Stimulated activated CD4-positive, alpha-beta T cell treated with anti-CD3 and anti-CD28 coated beads, Interleukin-1b, Interleukin-23, amount 100 ng/mL, for 24 hours (primary cell): ENCODE measurements around the gene CALN1.
"Not testable (repeated sequence)": the region's sequence is repeated elsewhere in the genome, so short reads cannot be mapped to it uniquely, and the experiment has no call there.

Experiments
- DNase-seq, 4 experiments: peaks; one replicate each; pipeline ENCODE4 v3.0.0-alpha.2; 2020; ENCODE audit warnings: low read depth in 4 of 4, low spot score in 1 of 4

The CALN1 gene

DNA sequence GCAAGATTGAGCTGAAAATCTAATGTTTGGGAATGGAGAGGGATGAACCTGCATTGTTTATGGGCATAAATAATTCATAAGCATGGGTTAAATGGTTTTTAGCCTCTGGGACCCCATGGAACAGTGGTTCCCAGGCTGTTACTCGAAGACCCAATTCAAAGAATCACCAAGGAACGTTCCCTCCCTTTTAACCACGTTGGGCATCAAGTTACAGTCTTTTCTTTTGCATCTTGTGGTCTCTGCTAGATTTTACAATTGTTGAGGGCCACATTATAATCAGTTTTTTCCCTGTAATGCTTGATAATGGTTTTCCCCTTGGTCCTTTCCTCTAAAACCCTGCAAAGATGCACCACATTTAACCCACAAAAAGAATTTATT, 2.5 kb downstream of the CALN1 start:
- DNase-seq: no peak

GRCh38 chr7:72408966-72409637, 3.0 kb downstream of the CALN1 start:
- no peak for DNase-seq

DNA sequence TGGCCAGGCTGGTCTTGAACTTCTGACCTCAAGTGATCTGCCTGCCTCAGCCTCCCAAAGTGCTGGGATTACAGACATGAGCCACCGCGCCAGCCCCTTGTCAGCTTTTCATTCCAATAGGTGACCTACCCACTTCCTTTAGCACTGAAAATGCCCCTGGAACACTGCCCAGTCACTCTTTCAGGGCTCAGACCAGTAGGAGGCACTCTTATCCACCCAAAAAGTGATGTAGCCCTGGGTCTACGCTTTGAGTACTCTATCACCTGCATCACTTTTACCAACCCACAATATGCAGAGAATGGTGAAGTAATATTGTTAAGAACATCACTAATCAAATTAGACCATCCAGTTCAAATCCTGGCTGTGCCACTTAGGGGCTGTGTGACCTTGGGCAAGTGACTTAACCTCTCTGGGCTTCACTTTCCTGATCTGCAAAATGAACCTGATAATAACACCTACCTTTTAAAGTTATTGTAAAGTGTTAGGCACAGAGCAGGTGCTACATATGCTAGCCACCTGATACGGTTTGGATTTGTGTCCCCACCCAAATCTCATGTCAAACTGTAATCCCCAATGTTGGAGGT, 5.2 kb downstream of the CALN1 start:
- no peak for DNase-seq

DNA sequence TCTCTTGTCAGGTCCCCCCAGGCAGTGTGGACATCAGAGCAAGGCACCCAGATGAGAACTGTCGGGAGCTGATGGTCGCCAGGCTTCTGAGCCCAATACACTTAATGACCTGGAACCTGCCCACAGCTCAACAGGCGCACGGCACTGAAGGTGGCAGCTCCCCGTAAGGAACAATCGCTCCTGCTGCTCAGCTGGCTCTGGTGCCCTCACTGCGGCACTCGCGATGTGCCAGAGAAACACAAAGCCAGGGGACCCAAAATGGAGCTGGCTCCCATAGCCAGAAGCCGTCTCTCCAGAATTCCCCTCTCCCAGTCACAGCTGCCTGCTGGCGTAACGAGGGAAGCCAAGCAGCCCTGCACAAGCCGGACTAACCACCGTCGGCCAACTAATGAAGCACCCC, 6.3 kb downstream of the CALN1 start:
- DNase-seq: no peak

DNA sequence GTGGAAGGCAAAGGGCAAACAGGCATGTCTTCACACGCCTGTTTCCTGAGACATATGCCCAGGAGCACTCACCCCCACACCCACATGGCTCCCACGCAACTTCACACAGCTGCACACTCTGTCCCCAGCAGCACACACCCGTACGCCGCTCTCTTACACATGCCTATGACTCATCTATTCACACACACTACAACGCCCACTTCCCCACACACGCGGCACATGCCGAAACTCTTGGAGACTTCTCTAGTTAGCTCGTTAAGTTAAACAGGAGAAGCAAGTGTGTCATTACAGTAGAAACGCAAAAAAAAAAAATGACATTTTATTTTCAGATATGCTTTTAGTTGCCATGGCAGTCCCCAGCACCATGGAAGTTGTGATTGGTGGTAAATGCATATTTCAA, 6.7 kb downstream of the CALN1 start:
- DNase-seq: peak in 1 of 4 experiments; percentile 1

- DNase-seq: no peak
Measured at GRCh38 chr7:72404743-72405142, 7.4 kb downstream of the CALN1 start.

DNA sequence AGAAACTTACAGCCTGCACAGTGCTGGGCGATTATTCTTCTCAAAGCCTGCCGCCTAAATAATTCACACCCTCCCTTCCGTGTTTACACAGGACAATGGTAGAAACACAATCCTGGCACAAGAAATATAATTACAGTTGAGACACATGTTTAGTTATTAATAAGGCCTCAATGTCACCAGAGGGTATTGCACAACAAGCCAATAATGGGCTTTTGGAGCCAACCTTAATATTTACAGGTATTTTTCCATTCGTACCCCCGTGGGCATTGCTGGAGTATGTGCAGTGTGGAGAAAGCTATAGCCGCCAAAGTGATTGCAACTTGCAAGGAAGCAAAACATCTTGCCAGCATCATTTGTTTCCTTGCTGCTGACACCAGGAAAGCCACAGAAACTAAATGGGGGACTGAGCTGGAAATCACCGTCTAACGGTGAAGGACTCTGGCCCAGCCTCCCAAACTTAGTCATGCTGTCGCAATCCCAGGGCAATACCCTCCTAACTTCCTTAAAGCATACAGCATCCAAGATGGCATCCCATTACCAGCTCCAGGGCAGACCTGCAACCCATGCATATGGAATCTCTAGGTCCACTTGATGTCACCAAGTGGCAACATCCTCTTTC, 8.6 kb downstream of the CALN1 start:
- no peak for DNase-seq

DNA sequence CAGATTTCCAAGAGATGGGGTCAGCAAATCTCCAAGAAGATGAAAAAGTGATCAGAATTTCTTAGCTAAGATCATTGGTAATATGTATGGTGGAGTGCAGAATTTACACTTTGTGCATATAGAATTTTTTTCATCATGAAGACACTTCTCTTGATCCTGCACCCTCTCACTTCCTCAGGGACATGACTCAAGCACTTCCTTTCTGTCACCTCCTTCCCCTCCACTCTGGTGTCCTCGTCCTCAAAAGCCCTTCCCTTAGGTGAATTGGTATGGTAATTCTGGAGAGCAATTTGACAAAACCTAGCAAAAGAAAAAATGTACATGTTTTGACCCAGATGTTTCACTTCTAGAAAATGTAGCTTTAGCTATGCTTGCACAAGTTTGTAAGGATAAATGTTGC, 18.1 kb downstream of the CALN1 start:
- DNase-seq: no peak

GRCh38 chr7:72391821-72392377, 20.2 kb downstream of the CALN1 start:
- DNase-seq: no peak

GRCh38 chr7:72386118-72386517, 26.0 kb downstream of the CALN1 start:
- no peak for DNase-seq

GRCh38 chr7:72362246-72362645, 49.9 kb downstream of the CALN1 start:
- DNase-seq: no peak

DNA sequence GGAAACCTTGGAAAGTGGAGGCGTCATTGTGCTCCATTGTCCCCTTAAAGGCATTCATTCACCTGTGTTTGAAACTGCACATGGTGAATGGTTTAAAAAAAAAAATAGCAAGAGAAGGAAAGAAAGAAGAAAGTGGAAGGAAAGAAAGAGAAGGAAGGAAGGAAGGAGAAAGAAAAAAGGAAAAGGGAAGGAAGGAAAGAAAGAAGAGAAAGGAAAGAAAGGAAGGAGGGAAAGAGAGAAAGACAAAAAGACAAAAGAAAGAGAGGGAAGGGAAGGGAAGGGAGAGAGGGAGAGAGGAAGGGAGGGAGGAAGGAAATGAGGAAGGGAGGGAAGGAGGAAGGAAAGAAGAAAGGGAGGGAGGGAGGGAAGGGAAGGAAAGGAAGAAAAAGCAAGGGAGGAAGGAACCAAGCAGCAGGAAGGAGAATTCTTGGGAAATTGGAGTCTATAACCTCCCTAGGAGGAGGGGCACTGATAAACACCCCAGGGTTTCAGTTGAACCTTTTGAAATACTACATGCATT, 66.9 kb downstream of the CALN1 start:
- DNase-seq: no peak

- no peak for DNase-seq
Measured at GRCh38 chr7:72343991-72344390, 68.1 kb downstream of the CALN1 start.

GRCh38 chr7:72343354-72343753, 68.8 kb downstream of the CALN1 start:
- DNase-seq: not testable (repeated sequence)

DNA sequence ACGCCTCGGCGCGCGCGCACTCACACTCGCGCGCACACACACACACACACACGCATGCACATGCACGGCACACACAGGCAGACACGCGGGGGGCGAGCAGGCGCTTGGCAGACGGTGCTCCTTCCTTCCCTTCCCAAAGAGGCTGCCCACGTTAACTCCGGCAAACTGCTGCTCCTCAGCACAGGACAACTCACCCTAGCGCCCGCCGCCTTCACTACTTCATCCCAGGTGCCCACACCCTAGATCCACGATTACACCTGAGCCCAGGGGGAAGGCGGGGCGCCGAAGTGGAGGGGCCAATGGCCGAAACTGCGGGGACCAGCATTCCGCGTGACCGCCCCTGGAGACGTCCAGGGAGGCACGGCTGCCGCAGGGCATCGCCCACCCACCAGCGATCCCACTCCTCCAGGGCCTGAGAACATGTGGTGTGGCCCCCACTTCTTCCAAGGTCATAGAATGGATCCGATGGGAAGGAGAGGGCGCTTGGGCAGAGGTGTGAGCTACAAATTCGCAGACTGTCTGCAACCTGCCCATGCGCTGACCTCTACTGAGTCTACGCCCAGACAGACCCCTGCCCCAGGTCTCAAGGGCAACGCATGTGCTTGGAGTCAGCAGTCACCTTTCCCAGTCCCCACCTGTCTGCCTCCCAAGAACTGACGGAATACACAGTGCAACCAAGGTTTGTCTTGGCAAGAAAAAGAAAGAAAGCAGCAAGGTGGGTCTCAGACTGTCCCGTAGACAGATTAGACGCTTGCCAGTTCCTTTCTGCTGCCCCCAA, 74.6 kb downstream of the CALN1 start:
- no peak for DNase-seq

DNA sequence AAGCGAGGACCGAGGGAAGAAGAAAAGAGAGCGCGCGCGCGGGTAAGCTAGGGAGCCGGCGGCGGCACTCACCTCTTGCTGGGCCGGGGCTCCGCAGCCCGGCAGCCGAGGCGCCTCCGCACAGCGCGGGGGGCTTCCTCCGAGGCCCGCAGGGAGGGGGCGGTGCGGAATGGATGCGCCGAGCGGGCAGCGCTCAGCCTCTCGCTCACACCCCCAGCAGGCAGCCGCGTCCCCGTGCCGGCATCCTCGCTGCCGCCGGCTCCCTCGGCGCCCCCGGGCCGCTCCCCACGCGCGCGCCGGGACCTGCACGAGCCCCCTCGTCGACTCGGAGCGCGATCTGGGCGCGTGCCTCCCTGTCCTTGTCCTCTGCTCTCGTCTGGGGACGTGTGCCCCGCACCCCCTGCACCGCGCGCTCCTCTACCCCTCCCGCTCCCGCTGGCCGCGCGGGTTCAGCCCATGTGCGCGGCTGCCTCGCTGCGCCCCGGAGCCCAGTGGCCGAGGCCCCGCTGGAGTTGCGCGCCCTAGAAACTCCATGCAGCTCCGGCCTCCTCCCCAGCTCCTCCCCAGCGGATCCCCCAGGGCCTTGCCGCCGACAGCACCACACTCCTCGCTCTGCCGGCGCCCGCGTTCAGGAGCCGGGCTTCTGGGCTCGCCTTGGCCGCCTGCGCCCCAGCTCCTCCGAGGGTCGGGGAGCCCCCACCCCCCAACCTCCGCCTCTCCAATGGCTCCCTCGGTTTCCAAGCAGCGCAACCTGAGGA, 75.3 kb downstream of the CALN1 start:
- DNase-seq: no peak

GRCh38 chr7:72336382-72336631, 75.8 kb downstream of the CALN1 start:
- DNase-seq: no peak

DNA sequence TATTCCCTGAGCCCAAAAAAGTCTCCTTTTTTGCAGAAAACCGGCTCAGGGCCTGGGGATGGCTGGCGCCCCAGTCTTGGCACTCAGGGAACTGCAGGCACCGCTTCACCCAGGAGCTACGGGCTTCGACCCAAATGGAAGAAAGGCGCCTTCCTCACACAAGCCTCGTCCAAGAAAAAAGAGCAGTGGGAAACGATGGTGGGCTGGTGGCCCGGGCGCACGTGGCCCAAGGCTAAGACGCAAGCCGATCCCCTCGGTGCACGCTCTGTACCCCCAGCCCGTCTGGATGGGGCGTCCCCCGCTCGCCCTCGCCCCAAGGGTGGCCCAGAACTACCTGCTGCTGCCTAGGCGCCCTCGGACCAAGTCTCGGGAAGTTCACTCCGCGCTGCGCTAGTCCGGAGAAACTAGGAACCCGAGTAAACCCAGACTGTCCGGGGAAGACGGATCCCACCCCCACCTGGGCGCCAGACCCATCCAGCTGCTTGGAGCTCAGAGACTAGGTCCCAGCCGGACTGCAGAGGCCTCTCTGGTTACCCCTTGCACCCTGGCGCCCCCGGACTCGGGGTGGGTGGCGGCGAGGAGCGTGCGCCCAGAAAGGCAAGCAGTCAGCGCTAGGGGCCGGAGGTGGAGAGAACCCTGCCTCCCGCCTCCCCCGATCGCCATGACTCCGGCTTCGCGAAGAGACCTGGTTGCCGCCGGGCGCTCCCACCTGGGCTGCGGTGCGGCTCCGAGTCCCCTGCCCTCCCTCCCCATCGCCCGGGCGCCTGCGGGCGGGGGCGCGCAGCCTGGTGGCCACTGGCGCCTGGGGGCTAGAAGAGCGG, 76.4 kb downstream of the CALN1 start:
- DNase-seq: no peak

GRCh38 chr7:72334698-72335097, 77.4 kb downstream of the CALN1 start:
- DNase-seq: no peak

GRCh38 chr7:72334066-72334465, 78.1 kb downstream of the CALN1 start:
- DNase-seq: no peak
